WTC11 (cell line): ENCODE data around the gene MUC20.

Source experiments
- CTCF ChIP-seq: fragments of 200-600 bp; IDR thresholded peaks from 2 replicates; pipeline ENCODE4 v1.8.0; 2022; ENCODE audit warnings: antibody characterized with exemption
- USF2 ChIP-seq: sonication (generic); formaldehyde crosslinking; IDR thresholded peaks from 2 replicates; pipeline ENCODE4 v1.8.1; 2023; ENCODE audit warnings: mild to moderate bottlenecking, missing genetic modification reagents, moderate library complexity

- TF ChIP-seq CTCF (no peak), USF2 (CRISPR knock-in tag) (no peak)
Observed at GRCh38 chr3:195696632-195697278, 24.0 kb upstream of the MUC20 start.
